Panc1 (cell line): ENCODE data around the gene ICAM2. TPM values are rescaled to one million over a fixed set of nuclear protein-coding genes. Genes with fewer than 3 reads are reported as not detected.
"Not testable (repeated sequence)": the region's sequence is repeated elsewhere in the genome, so short reads cannot be mapped to it uniquely, and the experiment has no call there.

Experiments used
- ATAC-seq: fragments of 200-7000 bp; cut with Tn5 transposase; 2 replicates; pipeline ENCODE4 v1.9.1; 2020; ENCODE audit warnings: mild to moderate bottlenecking, moderate library complexity
- BruUV-seq: library from RNA; stranded (reverse); fragments of 400-500 nt; replicated peaks from 2 replicates; lab custom pipeline; 2021; lab: Mats Ljungman, UMichigan
- CTCF ChIA-PET: fragments of 300-600 bp; sonication (Branson Sonifier 250); formaldehyde crosslinking; loops from one replicate; lab custom pipeline; 2022; ENCODE audit warnings: antibody characterized with exemption; lab: Charles Lee
- POLR2A ChIA-PET: fragments of 300-600 bp; sonication (Branson Sonifier 250); formaldehyde crosslinking; loops from one replicate; lab custom pipeline; 2022; ENCODE audit warnings: antibody characterized with exemption; lab: Charles Lee
- DNase-seq: peaks from one replicate; pipeline ENCODE4 v3.0.0-alpha.2; 2010; ENCODE audit warnings: low read depth, low spot score
- H3K27ac ChIP-seq: 2 replicates; pipeline ENCODE4 v1.5.1; 2011; ENCODE audit warnings: mild to moderate bottlenecking, low read length, inconsistent platforms
- H3K27me3 ChIP-seq: fragments of 200-500 bp; sonication (Bioruptor generic); 2 replicates; pipeline ENCODE4 v1.6.0; 2014; ENCODE audit warnings: low read length, inconsistent platforms; ENCODE audit not compliant: control insufficient read depth, insufficient read depth
- H3K36me3 ChIP-seq: fragments of 200-500 bp; sonication (Bioruptor generic); 2 replicates; pipeline ENCODE4 v1.5.1; 2014; ENCODE audit warnings: inconsistent platforms, mild to moderate bottlenecking, low read length, moderate library complexity; ENCODE audit not compliant: control insufficient read depth, insufficient read depth
- H3K4me1 ChIP-seq: 2 replicates; pipeline ENCODE4 v1.5.1; 2011; ENCODE audit warnings: inconsistent platforms, mild to moderate bottlenecking, low read length, moderate library complexity; ENCODE audit not compliant: control insufficient read depth, insufficient read depth
- H3K4me3 ChIP-seq, 2 experiments: 2 replicates each; pipeline ENCODE4 v1.5.1; 2011 to 2012; ENCODE audit warnings: low read depth in 2 of 2, low read length in 2 of 2, mild to moderate bottlenecking in 2 of 2, inconsistent platforms in 1 of 2, moderate library complexity in 1 of 2
- H3K9me3 ChIP-seq: fragments of 200-500 bp; sonication (Bioruptor generic); 2 replicates; pipeline ENCODE4 v1.5.1; 2014; ENCODE audit warnings: low read depth, mild to moderate bottlenecking, inconsistent platforms, low read length, moderate library complexity; ENCODE audit not compliant: control insufficient read depth, insufficient read depth
- POLR2AphosphoS5 ChIP-seq: IDR thresholded peaks from 2 replicates; pipeline ENCODE4 v1.6.1; 2012; ENCODE audit warnings: mild to moderate bottlenecking, low read depth, low read length, moderate library complexity
- SIN3A ChIP-seq: IDR thresholded peaks from 2 replicates; pipeline ENCODE4 v1.6.1; 2012; ENCODE audit warnings: low read depth, mild to moderate bottlenecking, low read length, moderate library complexity, borderline replicate concordance; ENCODE audit not compliant: insufficient read depth
- TCF7L2 ChIP-seq: IDR thresholded peaks from 2 replicates; pipeline ENCODE4 v1.6.1; 2011; ENCODE audit warnings: mild to moderate bottlenecking, low read depth, low read length, inconsistent platforms
- in situ Hi-C: cut with HindIII; loops from 2 replicates; pipeline ENCODE4 v1.10.0; 2016; ENCODE audit warnings: low sequenced_read_pairs, low pct_unique_long_range_greater_than_20kb
- intact Hi-C: fragments of 100-400 bp; cut with micrococcal nuclease; formaldehyde crosslinking; loops from one replicate; pipeline ENCODE4 v1.10.0; 2022; ENCODE audit not compliant: unreplicated experiment
- total RNA-seq: library from RNA; stranded (reverse); gene quantifications from one replicate; pipeline ENCODE4 v1.2.1, GENCODE V29; 2021; ENCODE audit not compliant: unreplicated experiment
- TF ChIP-seq, protein P1 (sequence below): fragments of 450-650 bp; IDR thresholded peaks from 2 replicates; pipeline ENCODE4 v1.5.1; 2017; ENCODE audit warnings: mild to moderate bottlenecking
- TF ChIP-seq, protein P2 (sequence below), 2 experiments: IDR thresholded peaks; 2 replicates each; pipeline ENCODE4 v1.6.1; 2011 to 2012; ENCODE audit warnings: low read depth in 2 of 2, control low read depth in 1 of 2, low read length in 1 of 2, mild to moderate bottlenecking in 1 of 2, moderate library complexity in 1 of 2; ENCODE audit not compliant: insufficient read depth in 1 of 2

ICAM2 gene
- total RNA-seq, 1 experiment from 2014 or later, result 0.33 TPM

GRCh38 chr17:64008346-64008745, 12.1 kb downstream of the ICAM2 start:
- H3K4me3 ChIP-seq, result no peak overlapping the region
- POLR2A ChIA-PET, result no interaction called here
- no peaks in the 10 kb centered on the region for H3K4me1 ChIP-seq
- intact Hi-C loops, result no loop called here
- TF ChIP-seq, protein P1, sequence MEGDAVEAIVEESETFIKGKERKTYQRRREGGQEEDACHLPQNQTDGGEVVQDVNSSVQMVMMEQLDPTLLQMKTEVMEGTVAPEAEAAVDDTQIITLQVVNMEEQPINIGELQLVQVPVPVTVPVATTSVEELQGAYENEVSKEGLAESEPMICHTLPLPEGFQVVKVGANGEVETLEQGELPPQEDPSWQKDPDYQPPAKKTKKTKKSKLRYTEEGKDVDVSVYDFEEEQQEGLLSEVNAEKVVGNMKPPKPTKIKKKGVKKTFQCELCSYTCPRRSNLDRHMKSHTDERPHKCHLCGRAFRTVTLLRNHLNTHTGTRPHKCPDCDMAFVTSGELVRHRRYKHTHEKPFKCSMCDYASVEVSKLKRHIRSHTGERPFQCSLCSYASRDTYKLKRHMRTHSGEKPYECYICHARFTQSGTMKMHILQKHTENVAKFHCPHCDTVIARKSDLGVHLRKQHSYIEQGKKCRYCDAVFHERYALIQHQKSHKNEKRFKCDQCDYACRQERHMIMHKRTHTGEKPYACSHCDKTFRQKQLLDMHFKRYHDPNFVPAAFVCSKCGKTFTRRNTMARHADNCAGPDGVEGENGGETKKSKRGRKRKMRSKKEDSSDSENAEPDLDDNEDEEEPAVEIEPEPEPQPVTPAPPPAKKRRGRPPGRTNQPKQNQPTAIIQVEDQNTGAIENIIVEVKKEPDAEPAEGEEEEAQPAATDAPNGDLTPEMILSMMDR, result no peak
- no peak for TF ChIP-seq POLR2AphosphoS5
- no peaks in the 10 kb centered on the region for H3K36me3 ChIP-seq
- H3K27me3 ChIP-seq, result no peaks in the 10 kb centered on the region
- CTCF ChIA-PET, result no interaction called here
- H3K27ac ChIP-seq, result no peak overlapping the region
- in situ Hi-C loops, result no loop called here
- no TSS peak for BruUV-seq
- DNase-seq (no peak), ATAC-seq (no peak)
- H3K9me3 ChIP-seq, result no peaks in the 10 kb centered on the region

GRCh38 chr17:64007838-64008282, 12.6 kb downstream of the ICAM2 start:
- Histone ChIP-seq H3K27ac (no peak overlapping the region), H3K27me3 (no peaks in the 10 kb centered on the region), H3K36me3 (no peaks in the 10 kb centered on the region), H3K4me1 (no peaks in the 10 kb centered on the region), H3K4me3 (no peak overlapping the region), H3K9me3 (no peaks in the 10 kb centered on the region)
- in situ Hi-C loops, result no loop called here
- POLR2A ChIA-PET, result no interaction called here
- BruUV-seq, result no TSS peak
- intact Hi-C loops, result no loop called here
- CTCF ChIA-PET, result no interaction called here
- TF ChIP-seq TCF7L2, result no peak
- TF ChIP-seq POLR2AphosphoS5, result no peak
- TF ChIP-seq, protein P2, sequence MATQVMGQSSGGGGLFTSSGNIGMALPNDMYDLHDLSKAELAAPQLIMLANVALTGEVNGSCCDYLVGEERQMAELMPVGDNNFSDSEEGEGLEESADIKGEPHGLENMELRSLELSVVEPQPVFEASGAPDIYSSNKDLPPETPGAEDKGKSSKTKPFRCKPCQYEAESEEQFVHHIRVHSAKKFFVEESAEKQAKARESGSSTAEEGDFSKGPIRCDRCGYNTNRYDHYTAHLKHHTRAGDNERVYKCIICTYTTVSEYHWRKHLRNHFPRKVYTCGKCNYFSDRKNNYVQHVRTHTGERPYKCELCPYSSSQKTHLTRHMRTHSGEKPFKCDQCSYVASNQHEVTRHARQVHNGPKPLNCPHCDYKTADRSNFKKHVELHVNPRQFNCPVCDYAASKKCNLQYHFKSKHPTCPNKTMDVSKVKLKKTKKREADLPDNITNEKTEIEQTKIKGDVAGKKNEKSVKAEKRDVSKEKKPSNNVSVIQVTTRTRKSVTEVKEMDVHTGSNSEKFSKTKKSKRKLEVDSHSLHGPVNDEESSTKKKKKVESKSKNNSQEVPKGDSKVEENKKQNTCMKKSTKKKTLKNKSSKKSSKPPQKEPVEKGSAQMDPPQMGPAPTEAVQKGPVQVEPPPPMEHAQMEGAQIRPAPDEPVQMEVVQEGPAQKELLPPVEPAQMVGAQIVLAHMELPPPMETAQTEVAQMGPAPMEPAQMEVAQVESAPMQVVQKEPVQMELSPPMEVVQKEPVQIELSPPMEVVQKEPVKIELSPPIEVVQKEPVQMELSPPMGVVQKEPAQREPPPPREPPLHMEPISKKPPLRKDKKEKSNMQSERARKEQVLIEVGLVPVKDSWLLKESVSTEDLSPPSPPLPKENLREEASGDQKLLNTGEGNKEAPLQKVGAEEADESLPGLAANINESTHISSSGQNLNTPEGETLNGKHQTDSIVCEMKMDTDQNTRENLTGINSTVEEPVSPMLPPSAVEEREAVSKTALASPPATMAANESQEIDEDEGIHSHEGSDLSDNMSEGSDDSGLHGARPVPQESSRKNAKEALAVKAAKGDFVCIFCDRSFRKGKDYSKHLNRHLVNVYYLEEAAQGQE (IDR thresholded peaks at IDR 0.05; ENCODE audit: insufficient read depth in 1 of 2, low read depth in 2 of 2, low read length in 1 of 2), result no peak
- TF ChIP-seq, protein P1, result no peak
- no peak for TF ChIP-seq SIN3A
- no peak for ATAC-seq
- DNase-seq, result no peak

GRCh38 chr17:64007089-64007837, 13.2 kb downstream of the ICAM2 start:
- H3K4me1 ChIP-seq, result not testable (repeated sequence)

More at GRCh38 chr17:64007089-64007837, 13.2 kb downstream of the ICAM2 start:
- CTCF ChIA-PET, POLR2A ChIA-PET, H3K9me3 ChIP-seq, BruUV-seq, DNase-seq, ATAC-seq, in situ Hi-C loops, H3K27me3 ChIP-seq, H3K27ac ChIP-seq, intact Hi-C loops, H3K36me3 ChIP-seq, H3K4me3 ChIP-seq: not testable (repeated sequence)
